Transverse colon (tissue), 4 donors: ENCODE results near the gene TSN. TPM values are rescaled to one million over a fixed set of nuclear protein-coding genes. Genes with fewer than 3 reads are reported as not detected.

Experiments
- DNase-seq: peaks from one replicate; pipeline ENCODE4 v3.0.0-alpha.2; 2019
- H3K27ac ChIP-seq, 4 donors: fragments of 200-600 bp; sonication (generic); 2 replicates each; pipeline ENCODE4 v1.5.1; 2016 to 2018; ENCODE audit warnings: inconsistent platforms in 4 of 4
- H3K27me3 ChIP-seq: fragments of 200-600 bp; sonication (generic); 2 replicates; pipeline ENCODE4 v1.5.1; 2017; ENCODE audit warnings: inconsistent platforms
- H3K36me3 ChIP-seq, 4 donors: fragments of 200-600 bp; sonication (generic); 2 replicates each; pipeline ENCODE4 v1.5.1; 2017 to 2019; ENCODE audit warnings: inconsistent platforms in 4 of 4
- H3K4me1 ChIP-seq, 4 donors: fragments of 200-600 bp; sonication (generic); 2 replicates each; pipeline ENCODE4 v1.5.1; 2017 to 2020; ENCODE audit warnings: inconsistent platforms in 4 of 4
- H3K4me3 ChIP-seq, 4 donors: fragments of 200-600 bp; sonication (generic); 1 replicate in 1 of 4; 2 replicates in 3 of 4; pipeline versions ENCODE4 v1.5.1 to v1.6.1; 2017 to 2019; ENCODE audit warnings: inconsistent platforms in 4 of 4
- H3K9me3 ChIP-seq, 2 donors: fragments of 200-600 bp; sonication (generic); 2 replicates each; pipeline ENCODE4 v1.5.1; 2017 to 2019; ENCODE audit warnings: inconsistent platforms in 2 of 2
- EP300 ChIP-seq: sonication (generic); formaldehyde crosslinking; IDR thresholded peaks from one replicate; pipeline ENCODE4 v1.6.1; 2017; ENCODE audit warnings: antibody characterized with exemption, low read depth
- POLR2A ChIP-seq: fragments of 450-650 bp; IDR thresholded peaks from one replicate; pipeline ENCODE4 v1.6.1; 2016; ENCODE audit warnings: antibody characterized with exemption, mild to moderate bottlenecking, moderate library complexity
- POLR2AphosphoS5 ChIP-seq, 3 donors: sonication (generic); formaldehyde crosslinking; IDR thresholded peaks; one replicate each; pipeline ENCODE4 v1.6.1; 2016; ENCODE audit warnings: antibody characterized with exemption in 3 of 3
- WGBS, 2 donors: methylation state at CpG; one replicate each; pipeline ENCODE4 v1.1.5; 2018; ENCODE audit warnings: low coverage in 1 of 2; 5-methylcytosine and 5-hydroxymethylcytosine counted together
- in situ Hi-C, 4 donors: fragments of 200-750 bp; cut with MboI; loops; one replicate each; pipeline versions ENCODE4 v1.15.0 to v1.15.1; 2017; ENCODE audit warnings: low sequenced_read_pairs in 3 of 4, low pct_ligation_motif_present in 1 of 4, low pct_unique_long_range_greater_than_20kb in 1 of 4
- intact Hi-C: fragments of 100-400 bp; cut with DNase I; formaldehyde crosslinking; loops from one replicate; pipeline ENCODE4 v1.15.1; 2023; ENCODE audit warnings: low total_unique reads
- total RNA-seq, 4 donors: library from RNA; depleted of rRNA; stranded (reverse); fragments of >200 nt; gene quantifications; one replicate each; pipeline ENCODE4 v1.1.0, GENCODE V29; 2016
- TF ChIP-seq, protein P1 (sequence below), 5 experiments: fragments of 200-600 bp in 3 of 5; fragments of 450-650 bp in 2 of 5; sonication (generic) in 3 of 5; IDR thresholded peaks; 1 replicate in 2 of 5; 2 replicates in 3 of 5; pipeline ENCODE4 v1.5.1; 2016 to 2017; ENCODE audit warnings: antibody characterized with exemption in 5 of 5, inconsistent platforms in 3 of 5, mild to moderate bottlenecking in 2 of 5, moderate library complexity in 1 of 5

TSN gene
- total RNA-seq, 4 donors from 2014 or later, result 8.2 to 33.5 (median 23.7) TPM

DNA sequence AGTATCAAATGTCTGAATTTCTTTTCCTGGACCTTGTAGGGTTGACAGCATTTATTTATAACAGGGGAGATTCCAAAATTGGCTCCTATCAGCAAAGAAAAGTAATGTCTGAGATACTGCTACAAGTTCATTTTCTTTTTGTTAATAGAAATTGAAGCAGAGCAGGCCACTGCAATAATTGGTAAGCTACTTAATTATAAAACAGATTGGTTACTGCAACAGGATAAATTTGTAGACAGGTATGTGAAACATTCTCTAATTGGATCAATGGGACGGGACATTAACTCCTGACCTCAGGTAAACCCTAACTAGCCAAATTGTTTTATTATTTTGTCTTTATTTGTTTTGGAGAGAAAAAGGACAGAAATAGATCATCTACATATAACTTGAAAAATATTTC lies 39.3 kb upstream of the TSN start:
- intact Hi-C loops, result loop anchor here (10.0 kb wide), 1 partner anchor 181 kb away; the partner anchor contains the start of gene RNU4ATAC
- Histone ChIP-seq H3K27me3 (no peaks in the 10 kb centered on the region), H3K36me3 (no peaks in the 10 kb centered on the region), H3K9me3 (no peaks in the 10 kb centered on the region), H3K4me3 (no peak overlapping the region), H3K27ac (no peak overlapping the region), H3K4me1 (peaks cover 0 to 7% (median 0%) of the 10 kb centered on the region in 4 donors)
- in situ Hi-C loops, result loop anchor here (10.0 to 25.0 kb wide), 6 partner anchors 179 to 629 kb away; partner anchors contain the start of gene RNU4ATAC (in 1 of the 4)
- DNase-seq, result no peak
- TF ChIP-seq, protein P1, sequence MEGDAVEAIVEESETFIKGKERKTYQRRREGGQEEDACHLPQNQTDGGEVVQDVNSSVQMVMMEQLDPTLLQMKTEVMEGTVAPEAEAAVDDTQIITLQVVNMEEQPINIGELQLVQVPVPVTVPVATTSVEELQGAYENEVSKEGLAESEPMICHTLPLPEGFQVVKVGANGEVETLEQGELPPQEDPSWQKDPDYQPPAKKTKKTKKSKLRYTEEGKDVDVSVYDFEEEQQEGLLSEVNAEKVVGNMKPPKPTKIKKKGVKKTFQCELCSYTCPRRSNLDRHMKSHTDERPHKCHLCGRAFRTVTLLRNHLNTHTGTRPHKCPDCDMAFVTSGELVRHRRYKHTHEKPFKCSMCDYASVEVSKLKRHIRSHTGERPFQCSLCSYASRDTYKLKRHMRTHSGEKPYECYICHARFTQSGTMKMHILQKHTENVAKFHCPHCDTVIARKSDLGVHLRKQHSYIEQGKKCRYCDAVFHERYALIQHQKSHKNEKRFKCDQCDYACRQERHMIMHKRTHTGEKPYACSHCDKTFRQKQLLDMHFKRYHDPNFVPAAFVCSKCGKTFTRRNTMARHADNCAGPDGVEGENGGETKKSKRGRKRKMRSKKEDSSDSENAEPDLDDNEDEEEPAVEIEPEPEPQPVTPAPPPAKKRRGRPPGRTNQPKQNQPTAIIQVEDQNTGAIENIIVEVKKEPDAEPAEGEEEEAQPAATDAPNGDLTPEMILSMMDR (IDR thresholded peaks at IDR 0.05), result no peak
- TF ChIP-seq EP300 (no peak), POLR2A (no peak), POLR2AphosphoS5 (IDR thresholded peaks at IDR 0.05) (no peak)
- 33 to 67% methylated on average over 1 of the region's 1 CpG for WGBS, 2 donors

DNA sequence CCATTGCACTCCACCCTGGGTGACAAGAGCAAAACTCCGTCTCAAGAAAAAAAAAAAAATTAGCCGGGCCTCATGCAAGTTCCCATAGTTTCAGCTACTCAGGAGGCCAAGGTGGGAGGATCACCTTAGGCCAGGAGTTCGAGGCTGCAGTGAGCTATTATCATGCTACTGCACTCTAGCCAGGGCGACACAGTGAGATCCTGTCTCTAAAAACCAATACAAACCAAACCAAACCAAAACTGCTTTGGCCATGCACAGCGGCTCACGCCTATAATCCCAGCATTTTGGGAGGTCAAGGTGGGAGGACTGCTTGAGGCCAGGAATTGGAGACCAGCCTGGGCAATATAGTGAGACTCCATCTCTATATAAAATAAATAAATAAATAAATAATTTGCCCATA lies 37.9 kb upstream of the TSN start:
- Histone ChIP-seq H3K4me1 (peaks cover 0 to 7% (median 0%) of the 10 kb centered on the region in 4 donors), H3K27ac (no peak overlapping the region), H3K36me3 (no peaks in the 10 kb centered on the region), H3K27me3 (no peaks in the 10 kb centered on the region), H3K4me3 (no peak overlapping the region), H3K9me3 (no peaks in the 10 kb centered on the region)
- intact Hi-C loops, result loop anchor here (10.0 kb wide), 1 partner anchor 183 kb away; the partner anchor contains the start of gene RNU4ATAC
- 83 to 92% methylated on average over 3 to 6 of the region's 6 CpGs for WGBS, 2 donors
- no peak for DNase-seq
- TF ChIP-seq, protein P1 (IDR thresholded peaks at IDR 0.05), result no peak
- TF ChIP-seq POLR2AphosphoS5 (IDR thresholded peaks at IDR 0.05), result no peak
- no peak for TF ChIP-seq EP300
- in situ Hi-C loops, result loop anchor here (10.0 to 25.0 kb wide), 6 partner anchors 180 to 630 kb away; partner anchors contain the start of gene RNU4ATAC (in 1 of the 4)

DNA sequence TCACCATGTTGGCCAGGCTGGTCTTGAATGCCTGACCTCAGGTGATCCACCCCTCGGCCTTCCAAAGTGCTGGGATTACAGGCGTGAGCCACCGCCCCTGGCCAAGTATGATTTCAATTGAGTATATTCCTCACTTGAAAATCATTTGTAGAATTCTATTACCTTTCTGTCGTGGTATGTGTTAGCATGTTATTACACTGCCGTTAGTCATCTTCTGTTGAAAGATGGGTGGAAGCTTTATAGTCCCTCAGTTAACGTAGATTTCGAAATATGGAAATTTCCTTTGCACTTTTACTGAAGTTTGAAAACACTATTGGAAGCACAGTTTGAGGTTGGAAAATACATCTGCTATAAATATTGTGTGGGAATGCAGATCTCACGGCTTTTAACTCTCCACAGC lies 33.5 kb upstream of the TSN start:
- H3K36me3 ChIP-seq, result peaks cover 0 to 8% (median 2%) of the 10 kb centered on the region in 4 donors
- WGBS, 2 donors, result 54 to 59% methylated on average over 8 of the region's 8 CpGs
- H3K27ac ChIP-seq, result no peak overlapping the region
- H3K27me3 ChIP-seq, result no peaks in the 10 kb centered on the region
- intact Hi-C loops (no loop called here), in situ Hi-C loops (loop anchor here (10.0 to 25.0 kb wide), 5 partner anchors 177 to 635 kb away; partner anchors contain the start of gene RNU4ATAC (in 1 of the 4))
- H3K9me3 ChIP-seq, result no peaks in the 10 kb centered on the region
- H3K4me1 ChIP-seq, result peaks cover 0 to 7% (median 0%) of the 10 kb centered on the region in 4 donors
- no peak overlapping the region for H3K4me3 ChIP-seq
- TF ChIP-seq POLR2AphosphoS5 (IDR thresholded peaks at IDR 0.05) (no peak), EP300 (no peak), POLR2A (no peak)
- TF ChIP-seq, protein P1 (IDR thresholded peaks at IDR 0.05), result no peak
- no peak for DNase-seq

DNA sequence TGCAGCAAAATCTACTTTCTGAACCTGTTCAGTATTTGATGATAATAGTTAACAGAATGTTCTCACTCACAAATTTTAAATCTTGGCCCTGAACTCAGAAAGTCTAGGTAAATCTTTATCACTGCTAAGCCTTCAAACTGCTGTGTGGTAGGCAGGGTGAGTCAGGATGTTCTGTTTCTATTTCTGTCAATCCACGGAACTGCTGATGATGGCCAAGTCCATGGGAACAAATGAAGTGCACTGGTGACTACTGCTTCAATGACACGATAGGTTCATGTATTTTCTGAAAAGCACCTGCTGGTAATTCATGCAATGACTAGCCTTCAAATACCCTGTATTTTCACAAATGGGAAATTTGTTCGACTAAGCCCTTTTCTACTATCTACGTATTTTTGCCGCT lies 33.0 kb upstream of the TSN start:
- in situ Hi-C loops (loop anchor here (10.0 to 25.0 kb wide), 5 partner anchors 178 to 635 kb away; partner anchors contain the start of gene RNU4ATAC (in 1 of the 4)), intact Hi-C loops (no loop called here)
- no peak for DNase-seq
- Histone ChIP-seq H3K27ac (no peak overlapping the region), H3K4me3 (no peak overlapping the region), H3K36me3 (peaks cover 0 to 12% (median 4%) of the 10 kb centered on the region in 4 donors), H3K4me1 (peaks cover 0 to 7% (median 0%) of the 10 kb centered on the region in 4 donors), H3K9me3 (no peaks in the 10 kb centered on the region), H3K27me3 (no peaks in the 10 kb centered on the region)
- 81% methylated on average over 3 to 5 of the region's 5 CpGs for WGBS, 2 donors
- TF ChIP-seq, protein P1 (IDR thresholded peaks at IDR 0.05), result no peak
- TF ChIP-seq POLR2AphosphoS5 (IDR thresholded peaks at IDR 0.05) (no peak), POLR2A (no peak), EP300 (no peak)
